PFSK-1 (cell line): ENCODE measurements around the gene ADTRP.

Source experiments
- FOXP2 ChIP-seq: optimal IDR thresholded peaks from 2 replicates; pipeline ENCODE3; 2011; ENCODE audit warnings: borderline replicate concordance, control low read depth, inconsistent platforms; ENCODE audit not compliant: insufficient read depth; ENCODE audit errors: extremely low read length, extremely low read depth
- POLR2AphosphoS5 ChIP-seq: IDR thresholded peaks from 2 replicates; pipeline ENCODE4 v1.6.1; 2012; ENCODE audit warnings: low read depth, mild to moderate bottlenecking, control low read depth, low read length, moderate library complexity
- REST ChIP-seq, 2 experiments: IDR thresholded peaks; 2 replicates each; pipeline versions ENCODE4 v1.6.1 to v1.8.0; 2011 to 2012; ENCODE audit warnings: low read depth in 2 of 2, low read length in 2 of 2, control low read depth in 1 of 2, inconsistent platforms in 1 of 2, mild to moderate bottlenecking in 1 of 2, moderate library complexity in 1 of 2; ENCODE audit not compliant: insufficient read depth in 1 of 2
- SIN3A ChIP-seq: IDR thresholded peaks from 2 replicates; pipeline ENCODE4 v1.6.1; 2012; ENCODE audit warnings: mild to moderate bottlenecking, low read length, moderate library complexity, borderline replicate concordance; ENCODE audit not compliant: insufficient read depth
- TAF1 ChIP-seq: IDR thresholded peaks from 2 replicates; pipeline ENCODE4 v1.6.1; 2012; ENCODE audit warnings: low read length, control low read depth, borderline replicate concordance; ENCODE audit not compliant: insufficient read depth

Gene ADTRP

GRCh38 chr6:11722220-11722619, 56.4 kb downstream of the ADTRP start:
- TF ChIP-seq TAF1 (no peak), FOXP2 (no peak), SIN3A (no peak), POLR2AphosphoS5 (no peak), REST (IDR thresholded peaks at IDR 0.05; ENCODE audit: insufficient read depth in 1 of 2, low read depth in 2 of 2, low read length in 2 of 2) (no peak)

- TF ChIP-seq SIN3A (no peak), POLR2AphosphoS5 (no peak), TAF1 (no peak), FOXP2 (no peak), REST (IDR thresholded peaks at IDR 0.05; ENCODE audit: insufficient read depth in 1 of 2, low read depth in 2 of 2, low read length in 2 of 2) (no peak)
Measured at GRCh38 chr6:11718463-11718862, 60.1 kb downstream of the ADTRP start.

GRCh38 chr6:11718031-11718430, 60.6 kb downstream of the ADTRP start:
- no peak for TF ChIP-seq TAF1

GRCh38 chr6:11714798-11715285, 63.8 kb downstream of the ADTRP start:
- TF ChIP-seq TAF1 (no peak), REST (IDR thresholded peaks at IDR 0.05; ENCODE audit: insufficient read depth in 1 of 2, low read depth in 2 of 2, low read length in 2 of 2) (no peak), POLR2AphosphoS5 (no peak), SIN3A (no peak)

GRCh38 chr6:11714116-11714797, 64.3 kb downstream of the ADTRP start:
- TF ChIP-seq POLR2AphosphoS5 (no peak), REST (IDR thresholded peaks at IDR 0.05; ENCODE audit: insufficient read depth in 1 of 2, low read depth in 2 of 2, low read length in 2 of 2) (no peak), SIN3A (no peak), TAF1 (no peak), FOXP2 (no peak)
